ENCODE data around the gene GDF7.

DNA sequence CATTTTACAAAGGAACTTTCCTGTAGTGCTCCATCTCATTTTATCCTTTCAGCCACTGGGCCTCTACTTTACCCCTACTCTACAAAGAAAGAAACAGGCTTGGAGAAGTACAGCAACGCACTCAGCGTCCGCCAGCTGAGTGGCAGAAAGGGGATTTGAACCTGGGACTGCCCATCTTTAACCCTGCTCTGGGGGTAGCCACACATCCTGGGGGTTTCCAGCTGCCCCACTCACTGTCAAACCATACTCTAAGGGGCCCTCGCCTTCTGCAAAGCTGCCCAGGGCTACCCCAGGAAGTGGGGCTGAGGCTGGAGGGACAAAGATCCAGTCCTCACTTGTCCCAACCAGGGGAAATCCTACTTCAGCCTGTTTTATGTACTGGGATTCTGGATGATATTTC lies 33.9 kb upstream of the GDF7 start:
- TF ChIP-seq MYC (IDR thresholded peaks at IDR 0.05; ENCODE audit: low read depth, low read length) = no peak
- TF ChIP-seq, protein P1, sequence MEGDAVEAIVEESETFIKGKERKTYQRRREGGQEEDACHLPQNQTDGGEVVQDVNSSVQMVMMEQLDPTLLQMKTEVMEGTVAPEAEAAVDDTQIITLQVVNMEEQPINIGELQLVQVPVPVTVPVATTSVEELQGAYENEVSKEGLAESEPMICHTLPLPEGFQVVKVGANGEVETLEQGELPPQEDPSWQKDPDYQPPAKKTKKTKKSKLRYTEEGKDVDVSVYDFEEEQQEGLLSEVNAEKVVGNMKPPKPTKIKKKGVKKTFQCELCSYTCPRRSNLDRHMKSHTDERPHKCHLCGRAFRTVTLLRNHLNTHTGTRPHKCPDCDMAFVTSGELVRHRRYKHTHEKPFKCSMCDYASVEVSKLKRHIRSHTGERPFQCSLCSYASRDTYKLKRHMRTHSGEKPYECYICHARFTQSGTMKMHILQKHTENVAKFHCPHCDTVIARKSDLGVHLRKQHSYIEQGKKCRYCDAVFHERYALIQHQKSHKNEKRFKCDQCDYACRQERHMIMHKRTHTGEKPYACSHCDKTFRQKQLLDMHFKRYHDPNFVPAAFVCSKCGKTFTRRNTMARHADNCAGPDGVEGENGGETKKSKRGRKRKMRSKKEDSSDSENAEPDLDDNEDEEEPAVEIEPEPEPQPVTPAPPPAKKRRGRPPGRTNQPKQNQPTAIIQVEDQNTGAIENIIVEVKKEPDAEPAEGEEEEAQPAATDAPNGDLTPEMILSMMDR (IDR thresholded peaks at IDR 0.05; ENCODE audit: extremely low read depth in 1 of 2, insufficient read depth in 1 of 2, low read depth in 1 of 2, low read length in 2 of 2) = no peak
- TF ChIP-seq POLR2A (IDR thresholded peaks at IDR 0.05; ENCODE audit: low read depth, low read length) = no peak
- no peak for TF ChIP-seq JUN (IDR thresholded peaks at IDR 0.05; ENCODE audit: borderline replicate concordance, insufficient read depth, insufficient read length, low read depth)
- no peak for TF ChIP-seq MAX (IDR thresholded peaks at IDR 0.05; ENCODE audit: insufficient read depth, insufficient read length)
- no peak for TF ChIP-seq EZH2 (IDR thresholded peaks at IDR 0.05; ENCODE audit: borderline replicate concordance, low read depth, low read length, severe bottlenecking)
